HS-27A (cell line): ENCODE results near the gene WNK4.

Source experiments
- DNase-seq: peaks from one replicate; pipeline ENCODE4 v3.0.0-alpha.2; 2012; ENCODE audit warnings: low read depth, missing footprints

The WNK4 gene

GRCh38 chr17:42841975-42842685 lies 61.7 kb downstream of the WNK4 start:
- no peak for DNase-seq

- no peak for DNase-seq
Measured at GRCh38 chr17:42843358-42843934, 63.0 kb downstream of the WNK4 start.

- DNase-seq: no peak
Measured at GRCh38 chr17:42844271-42844670, 63.9 kb downstream of the WNK4 start, which contains the start of gene AOC2. Gene AOC2 (plus strand): TSS chr17:42844580. CDS start chr17:42844627, 47 bp downstream.

- no peak for DNase-seq
Measured at GRCh38 chr17:42844761-42845555, 64.5 kb downstream of the WNK4 start.

DNA sequence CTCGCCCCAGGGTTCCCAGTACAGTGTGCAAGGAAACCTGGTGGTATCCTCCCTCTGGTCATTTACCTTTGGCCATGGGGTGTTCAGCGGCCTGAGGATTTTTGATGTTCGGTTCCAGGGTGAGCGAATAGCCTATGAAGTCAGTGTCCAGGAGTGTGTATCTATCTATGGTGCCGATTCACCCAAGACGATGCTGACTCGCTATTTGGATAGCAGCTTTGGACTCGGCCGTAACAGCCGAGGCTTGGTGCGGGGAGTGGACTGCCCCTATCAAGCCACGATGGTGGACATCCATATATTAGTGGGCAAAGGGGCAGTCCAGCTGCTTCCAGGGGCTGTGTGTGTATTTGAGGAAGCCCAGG lies 65.1 kb downstream of the WNK4 start:
- DNase-seq: no peak

DNA sequence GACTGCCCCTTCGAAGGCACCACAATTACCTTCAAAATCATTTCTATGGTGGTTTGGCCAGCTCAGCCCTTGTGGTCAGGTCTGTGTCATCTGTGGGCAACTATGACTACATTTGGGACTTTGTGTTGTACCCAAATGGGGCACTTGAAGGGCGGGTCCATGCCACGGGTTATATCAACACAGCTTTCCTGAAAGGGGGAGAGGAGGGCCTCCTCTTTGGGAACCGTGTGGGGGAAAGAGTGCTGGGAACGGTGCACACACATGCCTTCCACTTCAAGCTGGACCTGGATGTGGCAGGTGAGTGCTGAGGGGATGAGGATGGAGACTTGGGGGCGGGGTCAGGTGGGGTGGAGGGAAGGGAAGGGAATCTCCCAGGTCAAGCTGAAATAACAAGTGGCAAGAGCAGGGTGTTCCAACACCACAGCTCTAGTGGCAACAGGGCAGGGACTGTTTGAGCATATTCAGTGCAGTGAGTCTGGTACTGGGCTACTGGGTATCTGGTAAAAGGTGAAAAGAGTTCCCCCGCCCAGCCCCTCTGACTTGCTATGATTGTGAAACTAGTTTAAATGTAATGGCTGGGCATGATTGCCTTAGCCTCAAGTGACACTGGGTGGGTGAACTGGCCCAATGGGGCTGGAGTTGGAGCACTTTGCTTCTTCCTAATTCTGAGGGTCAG lies 65.6 kb downstream of the WNK4 start:
- no peak for DNase-seq
